ENCODE results near the gene ARID1B.

ARID1B gene

GRCh38 chr6:156762547-156762946 lies 14.6 kb upstream of the ARID1B start:
- no peak for TF ChIP-seq CTCF (IDR thresholded peaks at IDR 0.05; ENCODE audit: poor library complexity, severe bottlenecking)
- no peak for ATAC-seq (ENCODE audit: low read depth)
- H3K36me3 ChIP-seq (ENCODE audit: low read depth): no peaks in the 10 kb centered on the region
- no peak overlapping the region for H3K27ac ChIP-seq (ENCODE audit: poor library complexity, severe bottlenecking)
- no peaks in the 10 kb centered on the region for H3K9me3 ChIP-seq (ENCODE audit: severe bottlenecking)
- no peak overlapping the region for H3K4me3 ChIP-seq (ENCODE audit: severe bottlenecking)
- DNase-seq (ENCODE audit: low spot score): no peak
- H3K4me1 ChIP-seq (ENCODE audit: insufficient read depth, poor library complexity, severe bottlenecking): no peaks in the 10 kb centered on the region
- H3K27me3 ChIP-seq (ENCODE audit: insufficient read depth, poor library complexity, severe bottlenecking): no peaks in the 10 kb centered on the region

GRCh38 chr6:156765117-156765516 lies 12.1 kb upstream of the ARID1B start:
- no peak overlapping the region for H3K4me3 ChIP-seq (ENCODE audit: severe bottlenecking)
- H3K36me3 ChIP-seq (ENCODE audit: low read depth): no peaks in the 10 kb centered on the region
- DNase-seq (ENCODE audit: low spot score): no peak
- no peaks in the 10 kb centered on the region for H3K9me3 ChIP-seq (ENCODE audit: severe bottlenecking)
- no peaks in the 10 kb centered on the region for H3K27me3 ChIP-seq (ENCODE audit: insufficient read depth, poor library complexity, severe bottlenecking)
- H3K4me1 ChIP-seq (ENCODE audit: insufficient read depth, poor library complexity, severe bottlenecking): no peaks in the 10 kb centered on the region
- no peak overlapping the region for H3K27ac ChIP-seq (ENCODE audit: poor library complexity, severe bottlenecking)
- no peak for ATAC-seq (ENCODE audit: low read depth)
- no peak for TF ChIP-seq CTCF (IDR thresholded peaks at IDR 0.05; ENCODE audit: poor library complexity, severe bottlenecking)

- ATAC-seq (ENCODE audit: low read depth) (no peak), DNase-seq (ENCODE audit: low spot score) (no peak)
- no peaks in the 10 kb centered on the region for H3K4me1 ChIP-seq (ENCODE audit: insufficient read depth, poor library complexity, severe bottlenecking)
- no peaks in the 10 kb centered on the region for H3K9me3 ChIP-seq (ENCODE audit: severe bottlenecking)
- no peak overlapping the region for H3K27ac ChIP-seq (ENCODE audit: poor library complexity, severe bottlenecking)
- no peak for TF ChIP-seq CTCF (IDR thresholded peaks at IDR 0.05; ENCODE audit: poor library complexity, severe bottlenecking)
- H3K36me3 ChIP-seq (ENCODE audit: low read depth): no peaks in the 10 kb centered on the region
- no peaks in the 10 kb centered on the region for H3K27me3 ChIP-seq (ENCODE audit: insufficient read depth, poor library complexity, severe bottlenecking)
- no peak overlapping the region for H3K4me3 ChIP-seq (ENCODE audit: severe bottlenecking)
Observed at GRCh38 chr6:156767603-156768467, 9.3 kb upstream of the ARID1B start.

GRCh38 chr6:156771047-156771446 lies 6.1 kb upstream of the ARID1B start:
- ATAC-seq (ENCODE audit: low read depth) (no peak), DNase-seq (ENCODE audit: low spot score) (no peak)
- TF ChIP-seq CTCF (IDR thresholded peaks at IDR 0.05; ENCODE audit: poor library complexity, severe bottlenecking): no peak
- H3K36me3 ChIP-seq (ENCODE audit: low read depth): no peaks in the 10 kb centered on the region
- H3K4me1 ChIP-seq (ENCODE audit: insufficient read depth, poor library complexity, severe bottlenecking): peaks cover 17% of the 10 kb centered on the region
- no peak overlapping the region for H3K4me3 ChIP-seq (ENCODE audit: severe bottlenecking)
- no peak overlapping the region for H3K27ac ChIP-seq (ENCODE audit: poor library complexity, severe bottlenecking)
- no peaks in the 10 kb centered on the region for H3K9me3 ChIP-seq (ENCODE audit: severe bottlenecking)
- H3K27me3 ChIP-seq (ENCODE audit: insufficient read depth, poor library complexity, severe bottlenecking): no peaks in the 10 kb centered on the region

GRCh38 chr6:156771761-156772160 lies 5.4 kb upstream of the ARID1B start:
- Histone ChIP-seq H3K27ac (ENCODE audit: poor library complexity, severe bottlenecking) (no peak overlapping the region), H3K4me3 (ENCODE audit: severe bottlenecking) (no peak overlapping the region), H3K4me1 (ENCODE audit: insufficient read depth, poor library complexity, severe bottlenecking) (peaks cover 20% of the 10 kb centered on the region), H3K9me3 (ENCODE audit: severe bottlenecking) (no peaks in the 10 kb centered on the region), H3K36me3 (ENCODE audit: low read depth) (no peaks in the 10 kb centered on the region), H3K27me3 (ENCODE audit: insufficient read depth, poor library complexity, severe bottlenecking) (no peaks in the 10 kb centered on the region)
- no peak for TF ChIP-seq CTCF (IDR thresholded peaks at IDR 0.05; ENCODE audit: poor library complexity, severe bottlenecking)
- ATAC-seq (ENCODE audit: low read depth) (no peak), DNase-seq (ENCODE audit: low spot score) (no peak)
